HG03457 (cell line): ENCODE measurements around the gene BSG.
A peak's percentile ranks its signal among the peaks of the same experiment; 100 is the strongest.

Experiments used
- ATAC-seq: cut with Tn5 transposase; IDR thresholded peaks from one replicate; pipeline ENCODE4 v1.9.1; 2021; ENCODE audit warnings: moderate number of reproducible peaks; ENCODE audit not compliant: unreplicated experiment

The BSG gene

DNA sequence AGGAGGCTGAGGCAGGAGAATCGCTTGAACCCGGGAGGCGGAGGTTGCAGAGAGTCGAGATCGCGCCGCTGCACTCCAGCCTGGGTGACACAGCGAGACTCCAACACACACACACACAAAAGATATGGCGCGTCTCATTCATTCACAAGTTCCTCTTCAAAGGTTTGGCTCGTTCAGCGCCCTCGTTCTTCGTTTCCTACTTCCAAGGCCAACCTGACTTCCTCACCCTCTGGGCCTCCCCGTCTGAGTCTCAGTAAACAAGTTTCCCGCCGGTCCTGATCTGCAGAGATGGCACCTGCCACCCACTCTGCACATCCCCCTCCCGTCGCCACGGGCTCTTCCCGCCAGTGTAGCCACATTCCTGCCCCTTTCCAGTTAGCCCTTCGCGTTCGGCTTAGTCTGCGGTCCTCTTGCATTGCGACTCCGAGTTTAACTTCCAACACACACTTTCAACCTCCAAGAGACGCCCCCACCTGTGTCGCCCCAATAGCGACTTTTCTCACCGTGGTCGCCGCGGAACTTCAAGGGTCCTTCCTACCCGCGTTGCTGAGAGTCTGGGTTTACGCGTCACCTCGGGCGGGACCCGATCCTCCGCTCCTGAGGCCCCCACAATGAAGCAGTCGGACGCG lies 1.3 kb upstream of the BSG start:
- ATAC-seq, result no peak

GRCh38 chr19:571566-571974 lies 826 bp upstream of the BSG start:
- ATAC-seq, result no peak

DNA sequence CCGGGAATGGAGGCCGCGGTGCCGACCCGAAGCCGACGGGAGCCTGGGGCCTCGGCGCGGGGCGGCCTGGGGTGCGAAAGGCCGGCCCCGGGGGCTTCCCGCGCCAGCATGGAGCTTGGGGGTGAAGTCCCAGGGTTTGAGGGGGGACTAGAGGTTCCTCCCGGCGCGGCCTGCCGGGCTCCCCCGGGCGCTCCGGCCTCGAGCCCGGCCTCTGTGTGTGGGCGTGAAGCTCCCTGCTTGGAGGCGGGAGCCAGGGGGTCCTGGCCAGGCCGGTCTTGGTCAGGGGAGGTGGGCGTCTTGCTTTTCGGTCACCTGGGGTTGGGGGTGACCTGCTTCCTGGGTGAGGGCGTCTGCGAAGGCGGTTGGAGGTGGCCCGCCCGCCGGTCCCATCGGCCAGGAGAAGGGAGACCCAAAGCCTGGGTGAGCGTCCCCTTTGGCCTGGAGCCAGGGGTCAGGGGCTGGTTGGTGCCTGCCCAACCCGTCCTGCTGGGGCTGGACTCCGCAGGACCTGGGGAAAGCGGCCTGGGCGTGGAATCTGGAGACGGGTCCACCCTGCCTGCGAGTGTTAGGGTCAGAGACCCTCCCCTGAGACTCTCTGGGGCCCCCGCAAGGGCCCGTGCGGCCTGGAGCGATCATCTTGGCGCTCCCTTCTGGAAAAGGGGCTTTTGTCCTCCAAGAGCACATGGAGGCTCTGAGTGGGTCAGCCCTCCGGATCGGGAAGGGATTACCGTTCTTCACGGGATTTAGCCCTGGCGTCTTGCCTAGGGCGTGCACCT lies 535 bp downstream of the BSG start:
- peak; percentile 28 for ATAC-seq

DNA sequence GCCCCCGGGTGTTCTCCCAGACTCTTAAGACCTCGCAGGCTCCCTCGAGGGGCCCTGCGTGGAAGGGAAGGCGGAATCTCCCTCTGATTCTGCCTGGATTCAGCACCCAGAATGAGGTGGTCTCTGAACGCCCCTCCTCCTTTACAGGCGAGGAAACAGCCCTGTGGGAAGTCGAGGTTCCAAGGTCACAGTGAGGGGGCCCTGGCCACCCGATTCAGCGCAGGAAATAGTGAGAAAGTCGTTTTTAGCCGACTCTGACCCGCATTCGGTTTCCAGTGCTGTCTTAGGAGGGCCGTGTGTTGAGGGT lies 1.1 kb downstream of the BSG start:
- no peak for ATAC-seq

DNA sequence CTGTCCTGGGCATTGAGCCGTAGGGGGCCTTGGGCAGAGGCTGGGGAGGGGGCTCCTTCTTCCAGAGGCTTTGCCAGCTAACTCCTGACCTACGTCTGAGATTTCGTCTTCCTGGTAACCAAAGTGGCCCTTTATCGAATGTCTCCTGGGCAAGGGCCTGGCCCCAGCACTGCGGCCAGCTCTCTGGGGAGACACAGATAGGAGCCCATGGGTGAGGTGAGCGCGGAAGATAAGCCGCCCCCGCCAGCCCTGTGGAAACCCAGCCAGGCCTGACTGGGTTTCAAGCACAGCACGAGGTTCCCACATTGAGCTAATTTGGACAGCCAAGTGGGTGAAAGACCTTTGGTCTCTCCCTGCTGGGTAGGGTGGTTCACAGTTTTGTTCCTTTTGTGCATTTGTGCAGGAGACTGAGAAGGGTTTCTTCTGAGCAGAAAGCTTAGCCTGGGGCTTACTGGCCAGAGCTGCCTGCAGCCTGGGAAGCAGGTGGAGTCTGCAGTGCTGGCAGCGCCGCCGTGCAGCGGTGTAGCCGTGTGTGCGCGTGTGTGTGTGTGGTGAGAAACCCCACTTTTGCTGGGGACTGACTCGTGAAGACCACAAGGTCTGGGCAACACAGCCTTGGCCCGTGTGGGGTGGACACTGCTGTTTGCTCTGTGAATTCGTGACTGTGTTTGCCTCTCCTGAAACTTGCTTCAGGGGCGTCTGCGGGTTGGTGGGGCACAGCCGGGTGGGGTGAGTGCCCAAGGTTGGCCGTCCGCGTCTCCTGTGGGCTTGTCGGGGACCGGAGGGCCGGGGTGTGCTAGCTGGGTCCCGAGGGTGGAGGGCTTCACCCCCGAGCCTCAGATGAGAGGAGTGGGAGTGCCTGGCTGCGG lies 2.5 kb downstream of the BSG start:
- no peak for ATAC-seq

DNA sequence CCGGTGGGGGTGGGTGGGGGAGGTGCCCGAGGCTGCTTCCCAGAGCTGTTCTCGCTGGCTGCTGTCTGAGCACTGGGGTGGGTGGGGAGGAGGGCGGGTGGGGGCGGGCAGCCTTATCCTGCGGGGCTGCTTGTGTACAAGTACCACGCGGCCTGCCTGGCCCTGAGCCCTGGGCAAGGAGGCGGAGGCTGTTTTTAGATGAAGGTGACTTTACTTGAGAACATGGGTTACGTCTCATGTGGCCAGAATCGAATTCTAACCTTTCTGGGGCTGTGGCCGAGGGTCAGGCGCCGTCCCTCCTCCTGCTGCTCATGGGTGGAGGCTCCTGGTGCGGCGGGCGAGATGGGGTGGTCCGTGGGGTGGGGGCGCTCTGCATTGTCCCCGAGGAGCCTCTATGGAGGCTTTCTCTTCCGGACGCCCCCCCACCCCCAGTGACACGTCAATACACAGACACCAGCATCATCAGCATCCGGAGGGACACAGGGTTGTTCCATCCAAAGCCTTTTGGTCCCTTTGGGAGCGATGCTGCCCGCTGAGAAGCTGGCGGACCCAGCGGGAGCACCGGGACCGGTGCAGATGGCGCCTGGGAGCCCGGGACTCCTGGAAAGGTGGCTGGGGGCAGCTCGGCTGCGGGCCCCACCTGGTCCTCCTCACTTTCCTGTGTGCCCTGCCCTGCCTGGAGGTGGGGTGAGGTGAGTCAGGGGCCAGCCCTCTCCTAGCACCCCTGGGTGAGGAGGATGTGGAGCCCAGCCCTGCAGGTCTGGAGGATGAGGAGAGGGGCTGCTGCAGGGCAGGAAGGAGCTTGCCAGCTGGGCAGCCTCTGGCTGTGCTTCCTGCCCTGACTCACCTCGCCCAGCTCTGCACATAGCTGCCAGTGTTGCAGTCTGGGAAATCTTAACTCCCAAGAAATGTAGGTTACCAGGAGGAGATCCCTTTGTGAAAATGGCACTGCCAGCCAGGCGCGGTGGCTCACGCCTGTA lies 3.4 kb downstream of the BSG start:
- no peak for ATAC-seq

DNA sequence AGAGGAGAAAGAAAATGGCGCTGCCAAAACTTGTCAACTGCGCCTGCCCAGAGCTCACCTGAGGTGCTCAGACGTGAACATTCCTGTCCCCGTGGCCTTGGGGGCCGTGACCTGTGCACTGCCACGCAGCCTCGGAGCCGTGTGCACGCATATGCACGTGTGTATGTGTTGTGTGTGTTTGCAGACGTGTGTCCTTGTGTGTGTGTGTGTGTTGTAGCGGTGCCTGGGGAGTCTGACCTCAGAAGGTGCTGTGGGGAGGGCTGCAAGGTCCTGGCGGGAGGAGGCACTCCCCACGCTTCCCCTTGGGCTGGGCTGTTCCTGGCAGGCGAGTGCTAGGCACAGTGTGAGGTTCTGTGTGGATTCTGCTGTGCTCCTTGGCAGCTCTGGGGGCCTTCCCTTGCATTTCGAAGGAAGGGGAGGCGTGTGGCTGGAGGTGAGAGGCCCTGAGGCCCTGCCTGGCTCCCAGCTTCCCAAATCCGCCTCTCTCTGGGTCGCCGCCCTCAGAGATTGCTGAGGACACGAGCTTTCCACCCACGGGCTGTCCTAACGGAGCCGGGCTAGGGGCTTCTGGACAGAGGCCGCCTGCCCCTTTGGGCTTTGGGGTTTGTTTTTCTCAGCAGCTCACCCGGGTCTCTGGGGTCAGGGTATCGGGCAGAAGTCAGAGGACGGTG lies 4.5 kb downstream of the BSG start:
- no peak for ATAC-seq

- no peak for ATAC-seq
Measured at GRCh38 chr19:577439-578392, 5.3 kb downstream of the BSG start.

DNA sequence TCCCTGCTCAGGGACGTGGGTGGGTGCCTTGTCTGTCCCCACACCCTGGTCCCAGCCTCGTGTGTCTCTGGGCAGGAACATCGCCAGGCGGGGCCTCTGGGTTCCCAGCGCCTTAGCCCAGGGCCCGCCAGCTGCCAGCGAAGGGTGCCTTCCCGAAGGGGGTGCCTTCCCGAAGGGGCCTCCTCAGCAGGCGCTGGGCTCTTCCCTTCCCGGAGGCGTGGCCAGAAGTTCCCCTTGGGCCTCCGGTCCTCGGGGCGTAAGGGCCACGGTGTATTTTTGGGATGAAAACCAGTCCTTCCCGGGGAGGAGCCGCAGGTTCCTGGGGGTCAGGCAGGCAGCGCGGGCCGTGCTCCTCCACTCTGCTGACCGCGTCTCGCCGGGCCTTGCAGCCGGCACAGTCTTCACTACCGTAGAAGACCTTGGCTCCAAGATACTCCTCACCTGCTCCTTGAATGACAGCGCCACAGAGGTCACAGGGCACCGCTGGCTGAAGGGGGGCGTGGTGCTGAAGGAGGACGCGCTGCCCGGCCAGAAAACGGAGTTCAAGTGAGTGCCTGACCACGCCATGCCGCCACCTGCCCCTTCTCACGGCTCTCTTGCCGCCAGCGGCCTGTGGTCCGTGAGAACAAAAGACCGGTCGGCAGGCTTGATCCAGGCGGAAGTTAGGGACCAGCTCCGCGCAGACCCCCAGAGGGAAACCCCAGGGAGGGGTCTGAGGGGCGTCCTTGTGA lies 6.9 kb downstream of the BSG start:
- no peak for ATAC-seq

DNA sequence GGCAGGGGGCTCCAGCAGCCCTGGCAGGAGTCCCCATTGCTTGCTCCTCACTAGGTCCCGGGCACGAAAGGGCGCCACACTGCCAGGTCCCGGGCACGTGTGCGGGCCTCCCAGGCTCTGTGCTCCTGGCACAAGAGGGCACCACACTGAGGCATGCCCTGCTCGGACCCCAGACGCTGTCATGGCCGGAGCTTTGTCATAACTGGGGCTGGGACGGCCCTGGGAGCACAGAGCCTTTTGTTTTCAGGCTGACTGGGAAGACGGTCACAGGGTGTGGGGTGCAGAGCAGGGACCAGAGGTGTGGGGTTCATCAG lies 7.4 kb downstream of the BSG start:
- ATAC-seq, result no peak

DNA sequence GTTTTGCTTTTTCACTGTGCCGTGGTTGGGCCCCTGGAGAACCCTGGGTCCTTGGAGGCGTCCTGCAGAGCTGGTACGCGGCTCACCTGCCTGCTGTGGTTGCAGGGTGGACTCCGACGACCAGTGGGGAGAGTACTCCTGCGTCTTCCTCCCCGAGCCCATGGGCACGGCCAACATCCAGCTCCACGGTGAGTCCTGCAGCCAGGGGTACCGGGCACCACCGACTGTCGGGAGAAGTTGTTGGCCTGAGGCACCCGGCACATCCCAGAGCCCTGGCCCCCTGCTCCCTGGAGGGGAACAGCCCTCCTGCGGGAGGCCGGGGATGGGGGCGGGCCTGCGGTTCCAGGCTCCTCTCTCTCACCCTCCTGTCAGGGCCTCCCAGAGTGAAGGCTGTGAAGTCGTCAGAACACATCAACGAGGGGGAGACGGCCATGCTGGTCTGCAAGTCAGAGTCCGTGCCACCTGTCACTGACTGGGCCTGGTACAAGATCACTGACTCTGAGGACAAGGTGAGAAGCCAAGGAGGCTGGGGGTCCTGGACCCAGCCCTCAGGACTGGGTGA lies 8.0 kb downstream of the BSG start:
- ATAC-seq, result no peak

GRCh38 chr19:581399-582111 lies 9.2 kb downstream of the BSG start:
- no peak for ATAC-seq

DNA sequence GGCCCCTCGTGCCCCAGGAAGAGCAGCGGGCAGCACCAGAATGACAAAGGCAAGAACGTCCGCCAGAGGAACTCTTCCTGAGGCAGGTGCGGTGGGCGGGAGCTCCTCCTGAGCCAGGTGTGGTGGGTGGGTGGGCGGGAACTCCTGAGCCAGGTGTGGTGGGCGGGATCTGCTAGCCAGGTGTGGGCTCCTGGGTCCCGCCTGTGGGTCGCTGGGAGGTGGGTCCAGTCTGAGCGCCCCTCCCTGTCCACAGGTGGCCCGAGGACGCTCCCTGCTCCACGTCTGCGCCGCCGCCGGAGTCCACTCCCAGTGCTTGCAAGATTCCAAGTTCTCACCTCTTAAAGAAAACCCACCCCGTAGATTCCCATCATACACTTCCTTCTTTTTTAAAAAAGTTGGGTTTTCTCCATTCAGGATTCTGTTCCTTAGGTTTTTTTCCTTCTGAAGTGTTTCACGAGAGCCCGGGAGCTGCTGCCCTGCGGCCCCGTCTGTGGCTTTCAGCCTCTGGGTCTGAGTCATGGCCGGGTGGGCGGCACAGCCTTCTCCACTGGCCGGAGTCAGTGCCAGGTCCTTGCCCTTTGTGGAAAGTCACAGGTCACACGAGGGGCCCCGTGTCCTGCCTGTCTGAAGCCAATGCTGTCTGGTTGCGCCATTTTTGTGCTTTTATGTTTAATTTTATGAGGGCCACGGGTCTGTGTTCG lies 10.3 kb downstream of the BSG start:
- ATAC-seq, result no peak

GRCh38 chr19:583198-583967 lies 11.0 kb downstream of the BSG start:
- no peak for ATAC-seq

DNA sequence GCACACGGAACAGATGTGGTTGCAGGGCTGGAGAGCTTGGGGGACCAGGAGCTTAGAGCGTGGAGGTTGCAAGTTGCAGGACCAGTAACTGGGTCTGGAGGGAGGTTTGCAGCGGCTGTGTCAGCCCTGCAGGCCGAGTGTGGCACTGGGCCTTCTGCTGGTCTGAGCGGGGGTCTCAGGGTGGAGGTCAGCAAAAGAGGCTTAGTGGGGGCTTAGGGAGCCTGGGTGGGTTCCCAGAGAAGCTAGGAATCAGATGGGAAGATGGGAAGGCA lies 11.5 kb downstream of the BSG start:
- ATAC-seq, result no peak

DNA sequence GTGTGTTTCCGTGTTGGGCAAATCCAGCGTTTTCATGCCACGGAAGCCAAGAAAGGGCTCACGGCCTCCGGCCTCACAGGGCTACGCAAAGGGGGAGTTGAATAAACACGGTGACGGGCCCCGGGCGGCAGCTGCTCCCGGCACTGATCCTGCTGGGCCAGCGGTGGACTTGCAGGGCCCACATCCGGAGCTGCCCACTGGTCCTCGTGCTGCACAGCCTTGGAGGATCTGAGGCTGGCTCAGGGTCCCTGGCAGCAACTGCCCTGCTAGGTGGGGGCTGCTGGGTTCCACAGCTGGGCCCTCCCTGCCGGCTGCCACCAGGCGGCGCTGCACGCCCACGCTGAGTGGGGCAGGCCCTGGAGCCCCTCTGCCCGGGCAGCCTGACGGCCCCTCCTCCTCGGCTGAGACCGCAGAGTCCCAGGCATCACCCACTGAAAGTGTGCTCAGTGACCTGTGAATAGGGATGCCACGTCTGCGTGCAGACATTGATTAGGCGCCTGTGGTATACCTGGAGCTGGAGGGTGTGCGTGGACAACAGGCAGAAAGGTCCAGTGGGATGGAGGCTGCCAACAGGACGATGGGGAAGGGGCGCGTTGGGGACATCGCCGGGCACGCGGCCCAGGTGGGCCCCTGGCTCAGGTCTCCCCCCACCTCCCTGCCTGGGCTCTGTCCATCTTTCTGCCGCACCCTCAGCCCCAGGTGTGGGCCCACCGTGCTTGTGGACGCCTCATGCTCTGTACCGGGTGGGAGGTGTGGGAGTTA lies 12.0 kb downstream of the BSG start:
- no peak for ATAC-seq
